Measurements from ENCODE around the gene OR8B4.
"Not testable (repeated sequence)": the region's sequence is repeated elsewhere in the genome, so short reads cannot be mapped to it uniquely, and the experiment has no call there.

DNA sequence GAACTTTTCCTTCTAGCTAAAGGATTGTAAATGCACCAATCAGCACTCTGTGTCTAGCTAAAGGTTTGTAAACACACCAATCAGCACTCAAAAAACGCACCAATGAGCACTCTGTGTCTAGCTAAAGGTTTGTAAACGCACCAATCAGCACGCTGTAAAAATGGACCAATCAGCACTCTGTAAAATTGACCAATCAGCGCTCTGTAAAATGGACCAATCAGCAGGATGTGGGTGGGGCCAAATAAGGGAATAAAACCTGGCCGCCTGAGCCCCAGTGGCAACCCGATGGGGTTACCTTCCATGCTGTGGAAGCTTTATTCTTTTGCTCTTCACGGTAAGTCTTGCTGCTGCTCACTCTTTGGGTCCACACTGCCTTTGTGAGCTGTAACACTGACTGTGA lies 34.7 kb upstream of the OR8B4 start:
- TF ChIP-seq, protein P1, sequence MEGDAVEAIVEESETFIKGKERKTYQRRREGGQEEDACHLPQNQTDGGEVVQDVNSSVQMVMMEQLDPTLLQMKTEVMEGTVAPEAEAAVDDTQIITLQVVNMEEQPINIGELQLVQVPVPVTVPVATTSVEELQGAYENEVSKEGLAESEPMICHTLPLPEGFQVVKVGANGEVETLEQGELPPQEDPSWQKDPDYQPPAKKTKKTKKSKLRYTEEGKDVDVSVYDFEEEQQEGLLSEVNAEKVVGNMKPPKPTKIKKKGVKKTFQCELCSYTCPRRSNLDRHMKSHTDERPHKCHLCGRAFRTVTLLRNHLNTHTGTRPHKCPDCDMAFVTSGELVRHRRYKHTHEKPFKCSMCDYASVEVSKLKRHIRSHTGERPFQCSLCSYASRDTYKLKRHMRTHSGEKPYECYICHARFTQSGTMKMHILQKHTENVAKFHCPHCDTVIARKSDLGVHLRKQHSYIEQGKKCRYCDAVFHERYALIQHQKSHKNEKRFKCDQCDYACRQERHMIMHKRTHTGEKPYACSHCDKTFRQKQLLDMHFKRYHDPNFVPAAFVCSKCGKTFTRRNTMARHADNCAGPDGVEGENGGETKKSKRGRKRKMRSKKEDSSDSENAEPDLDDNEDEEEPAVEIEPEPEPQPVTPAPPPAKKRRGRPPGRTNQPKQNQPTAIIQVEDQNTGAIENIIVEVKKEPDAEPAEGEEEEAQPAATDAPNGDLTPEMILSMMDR (conservative IDR thresholded peaks at IDR 0.05; ENCODE audit: low read length): not testable (repeated sequence)
- TF ChIP-seq EZH2phosphoT487 (IDR thresholded peaks at IDR 0.05; ENCODE audit: borderline replicate concordance, low read depth, low read length): not testable (repeated sequence)
